ENCODE results near the gene AFG1L.

- TF ChIP-seq CTCF (IDR thresholded peaks at IDR 0.05) (no peak), POLR2A (IDR thresholded peaks at IDR 0.05) (peak; percentile 30 to 90)
These were observed 263.7 kb downstream of the AFG1L start for GRCh38 chr6:108558372-108559096.
